ENCODE measurements around the gene SH2D6. TPM values are rescaled to one million over a fixed set of nuclear protein-coding genes. Genes with fewer than 3 reads are reported as not detected.

SH2D6 gene
- polyA plus RNA-seq, 1 of the 3 experiments (the other 2 are of a cell fraction), result 0.33 TPM

DNA sequence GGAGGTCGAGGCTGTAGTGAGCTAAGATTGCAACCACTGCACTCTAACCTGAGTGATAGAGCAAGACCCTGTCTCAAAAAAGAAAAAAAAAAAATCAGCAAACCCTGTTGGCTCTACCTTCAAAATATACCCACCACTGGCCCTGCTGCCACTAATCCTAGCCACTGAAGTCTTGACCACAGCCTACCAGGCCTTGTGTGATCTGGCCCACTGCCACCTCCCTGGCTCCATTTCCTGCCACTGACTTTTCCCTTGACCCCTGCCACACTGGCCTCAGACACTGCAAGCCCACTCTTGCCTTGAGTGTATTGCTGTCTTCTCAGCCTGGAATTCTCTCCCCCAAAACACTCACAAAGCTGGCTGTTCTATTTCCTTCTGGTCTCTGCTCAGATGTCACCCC lies 33.7 kb downstream of the SH2D6 start (continued):
- TF ChIP-seq MAX (IDR thresholded peaks at IDR 0.05; ENCODE audit: low read depth) (no peak), RCOR1 (IDR thresholded peaks at IDR 0.05; ENCODE audit: low read length) (no peak), MEF2A (IDR thresholded peaks at IDR 0.05; ENCODE audit: borderline replicate concordance, low read depth) (no peak), RFX5 (IDR thresholded peaks at IDR 0.05; ENCODE audit: low read length) (no peak), MXI1 (IDR thresholded peaks at IDR 0.05; ENCODE audit: low read depth, low read length) (no peak)
- TF ChIP-seq, protein P1, sequence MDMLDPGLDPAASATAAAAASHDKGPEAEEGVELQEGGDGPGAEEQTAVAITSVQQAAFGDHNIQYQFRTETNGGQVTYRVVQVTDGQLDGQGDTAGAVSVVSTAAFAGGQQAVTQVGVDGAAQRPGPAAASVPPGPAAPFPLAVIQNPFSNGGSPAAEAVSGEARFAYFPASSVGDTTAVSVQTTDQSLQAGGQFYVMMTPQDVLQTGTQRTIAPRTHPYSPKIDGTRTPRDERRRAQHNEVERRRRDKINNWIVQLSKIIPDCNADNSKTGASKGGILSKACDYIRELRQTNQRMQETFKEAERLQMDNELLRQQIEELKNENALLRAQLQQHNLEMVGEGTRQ (IDR thresholded peaks at IDR 0.05; ENCODE audit: borderline replicate concordance, low read depth, low read length), result no peak

DNA sequence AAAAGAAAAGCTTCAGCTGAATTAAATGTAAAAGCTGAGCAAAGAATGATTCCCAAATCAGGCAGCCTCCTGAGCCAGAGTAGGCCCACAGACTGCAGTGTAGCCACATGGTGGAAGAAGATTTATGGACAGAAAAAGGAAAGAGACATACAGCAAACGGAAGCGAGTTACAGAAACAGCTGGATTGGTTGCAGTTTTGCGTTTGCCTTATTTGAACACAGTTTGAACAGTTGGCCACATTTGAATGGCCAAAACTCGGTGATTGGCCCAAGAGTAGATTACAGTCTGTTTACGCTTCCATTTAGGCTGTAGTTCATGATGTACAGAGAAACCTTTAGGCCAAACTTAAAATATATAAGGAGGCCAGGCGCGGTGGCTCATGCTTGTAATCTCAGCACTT lies 35.1 kb downstream of the SH2D6 start:
- WGBS (ENCODE audit: low lambda C conversion rate), result 96% methylated on average over 7 of the region's 7 CpGs

More for the DNA sequence above, 35.1 kb downstream of the SH2D6 start:
- Histone ChIP-seq H3F3A (replicated peaks; ENCODE audit: insufficient read depth) (no peaks in the 10 kb centered on the region), H3K4me1 (ENCODE audit: control insufficient read depth in 1 of 2, insufficient read depth in 2 of 2, low read depth in 1 of 2, low read length in 1 of 2) (no peaks in the 10 kb centered on the region; a peak in 1 of 4 replicates), H3K79me2 (ENCODE audit: insufficient read depth) (no peaks in the 10 kb centered on the region), H3K36me3 (replicated peaks in 1 of 2; ENCODE audit: control insufficient read depth in 1 of 2, insufficient read depth in 2 of 2, low read length in 1 of 2) (no peaks in the 10 kb centered on the region), H3K4me3 (ENCODE audit: low read depth in 2 of 2, low read length in 1 of 2) (no peak overlapping the region), H2AFZ (ENCODE audit: low read depth) (no peak overlapping the region), H4K20me1 (ENCODE audit: insufficient read depth) (no peaks in the 10 kb centered on the region), H3K9ac (no peak overlapping the region), H3K4me2 (no peak overlapping the region), H3K27ac (ENCODE audit: low read depth in 2 of 2, low read length in 1 of 2) (no peak overlapping the region), H3K9me3 (no peaks in the 10 kb centered on the region), H3K9me2 (no peaks in the 10 kb centered on the region), H3K27me3 (ENCODE audit: insufficient read depth) (no peaks in the 10 kb centered on the region)
- ChIA-PET CTCF (interaction anchor here (1.2 kb wide), 1 partner anchor 70 kb away, joined by 4 read pairs; no protein-coding TSS in a partner anchor), POLR2A (no interaction called here)
- DNase-seq, result no peak
- TF ChIP-seq MXI1 (IDR thresholded peaks at IDR 0.05; ENCODE audit: low read depth, low read length) (no peak), TEAD4 (IDR thresholded peaks at IDR 0.05; ENCODE audit: borderline replicate concordance, insufficient read depth) (no peak), YY1 (IDR thresholded peaks at IDR 0.05; ENCODE audit: low read depth) (no peak), PBX3 (IDR thresholded peaks at IDR 0.05) (no peak), RAD21 (IDR thresholded peaks at IDR 0.05; ENCODE audit: low read length) (no peak), FOXJ3 (CRISPR knock-in tag; IDR thresholded peaks at IDR 0.05) (no peak), EP300 (IDR thresholded peaks at IDR 0.05; ENCODE audit: borderline replicate concordance in 1 of 2, low read depth in 1 of 2, low read length in 1 of 2) (no peak), RXRA (IDR thresholded peaks at IDR 0.05; ENCODE audit: borderline replicate concordance, low read depth) (no peak), NRF1 (IDR thresholded peaks at IDR 0.05; ENCODE audit: low read depth, low read length) (no peak), EZH2phosphoT487 (IDR thresholded peaks at IDR 0.05; ENCODE audit: borderline replicate concordance, low read depth) (no peak), TCF12 (IDR thresholded peaks at IDR 0.05) (no peak), MAX (IDR thresholded peaks at IDR 0.05; ENCODE audit: low read depth) (no peak), IRF3 (IDR thresholded peaks at IDR 0.05; ENCODE audit: low read depth, low read length) (no peak), SIN3A (IDR thresholded peaks at IDR 0.05; ENCODE audit: borderline replicate concordance, low read depth, low read length) (no peak), JUND (IDR thresholded peaks at IDR 0.05) (no peak), FOSL2 (IDR thresholded peaks at IDR 0.05; ENCODE audit: borderline replicate concordance, low read depth) (no peak)
- TF ChIP-seq, protein P2, sequence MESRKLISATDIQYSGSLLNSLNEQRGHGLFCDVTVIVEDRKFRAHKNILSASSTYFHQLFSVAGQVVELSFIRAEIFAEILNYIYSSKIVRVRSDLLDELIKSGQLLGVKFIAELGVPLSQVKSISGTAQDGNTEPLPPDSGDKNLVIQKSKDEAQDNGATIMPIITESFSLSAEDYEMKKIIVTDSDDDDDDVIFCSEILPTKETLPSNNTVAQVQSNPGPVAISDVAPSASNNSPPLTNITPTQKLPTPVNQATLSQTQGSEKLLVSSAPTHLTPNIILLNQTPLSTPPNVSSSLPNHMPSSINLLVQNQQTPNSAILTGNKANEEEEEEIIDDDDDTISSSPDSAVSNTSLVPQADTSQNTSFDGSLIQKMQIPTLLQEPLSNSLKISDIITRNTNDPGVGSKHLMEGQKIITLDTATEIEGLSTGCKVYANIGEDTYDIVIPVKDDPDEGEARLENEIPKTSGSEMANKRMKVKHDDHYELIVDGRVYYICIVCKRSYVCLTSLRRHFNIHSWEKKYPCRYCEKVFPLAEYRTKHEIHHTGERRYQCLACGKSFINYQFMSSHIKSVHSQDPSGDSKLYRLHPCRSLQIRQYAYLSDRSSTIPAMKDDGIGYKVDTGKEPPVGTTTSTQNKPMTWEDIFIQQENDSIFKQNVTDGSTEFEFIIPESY (IDR thresholded peaks at IDR 0.05; ENCODE audit: borderline replicate concordance, low read depth), result no peak
- TF ChIP-seq, protein P3, sequence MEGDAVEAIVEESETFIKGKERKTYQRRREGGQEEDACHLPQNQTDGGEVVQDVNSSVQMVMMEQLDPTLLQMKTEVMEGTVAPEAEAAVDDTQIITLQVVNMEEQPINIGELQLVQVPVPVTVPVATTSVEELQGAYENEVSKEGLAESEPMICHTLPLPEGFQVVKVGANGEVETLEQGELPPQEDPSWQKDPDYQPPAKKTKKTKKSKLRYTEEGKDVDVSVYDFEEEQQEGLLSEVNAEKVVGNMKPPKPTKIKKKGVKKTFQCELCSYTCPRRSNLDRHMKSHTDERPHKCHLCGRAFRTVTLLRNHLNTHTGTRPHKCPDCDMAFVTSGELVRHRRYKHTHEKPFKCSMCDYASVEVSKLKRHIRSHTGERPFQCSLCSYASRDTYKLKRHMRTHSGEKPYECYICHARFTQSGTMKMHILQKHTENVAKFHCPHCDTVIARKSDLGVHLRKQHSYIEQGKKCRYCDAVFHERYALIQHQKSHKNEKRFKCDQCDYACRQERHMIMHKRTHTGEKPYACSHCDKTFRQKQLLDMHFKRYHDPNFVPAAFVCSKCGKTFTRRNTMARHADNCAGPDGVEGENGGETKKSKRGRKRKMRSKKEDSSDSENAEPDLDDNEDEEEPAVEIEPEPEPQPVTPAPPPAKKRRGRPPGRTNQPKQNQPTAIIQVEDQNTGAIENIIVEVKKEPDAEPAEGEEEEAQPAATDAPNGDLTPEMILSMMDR (IDR thresholded peaks at IDR 0.05), result no peak

Measured in SK-N-SH (cell line).